IMR-90 (cell line): ENCODE results near the gene MYPN. TPM values are rescaled to one million over a fixed set of nuclear protein-coding genes. Genes with fewer than 3 reads are reported as not detected.

Experiments
- ATAC-seq: fragments of 200-7000 bp; cut with Tn5 transposase; 2 replicates; pipeline ENCODE4 v1.9.1; 2020; ENCODE audit warnings: low read depth, mild to moderate bottlenecking, moderate library complexity
- BruUV-seq: library from RNA; stranded (reverse); fragments of 400-500 nt; replicated peaks from 2 replicates; lab custom pipeline; 2021; lab: Mats Ljungman, UMichigan
- CTCF ChIA-PET: fragments of 300-600 bp; formaldehyde crosslinking; extraction: SDS; loops from one replicate; lab custom pipeline; 2021; ENCODE audit warnings: antibody characterized with exemption; lab: Yijun Ruan, JAX
- POLR2A ChIA-PET: fragments of 300-600 bp; sonication (Branson Sonifier 250); formaldehyde crosslinking; loops from one replicate; lab custom pipeline; 2022; ENCODE audit warnings: antibody characterized with exemption; ENCODE audit not compliant: unreplicated experiment; lab: Charles Lee
- DNase-seq: peaks from one replicate; pipeline ENCODE4 v3.0.0; 2013
- H2AFZ ChIP-seq: replicated peaks from 2 replicates; pipeline ENCODE3; 2013; ENCODE audit warnings: low read length, mild to moderate bottlenecking; ENCODE audit not compliant: poor library complexity
- H2AK5ac ChIP-seq: 2 replicates; pipeline ENCODE4 v1.6.1; 2013; ENCODE audit warnings: low read depth, low read length, inconsistent platforms
- H2AK9ac ChIP-seq: replicated peaks from 2 replicates; pipeline ENCODE3; 2013; ENCODE audit warnings: mild to moderate bottlenecking, low read depth, low read length, moderate library complexity; ENCODE audit not compliant: poor library complexity
- H2BK120ac ChIP-seq: 2 replicates; pipeline ENCODE4 v1.6.1; 2013; ENCODE audit warnings: low read depth, low read length, inconsistent platforms
- H2BK15ac ChIP-seq: 3 replicates; pipeline ENCODE4 v1.6.1; 2013; ENCODE audit warnings: low read depth, low read length, inconsistent platforms
- H2BK20ac ChIP-seq: 2 replicates; pipeline ENCODE4 v1.6.1; 2013; ENCODE audit warnings: low read depth, mild to moderate bottlenecking, inconsistent platforms, low read length, moderate library complexity
- H2BK5ac ChIP-seq: 2 replicates; pipeline ENCODE4 v1.6.1; 2013; ENCODE audit warnings: mild to moderate bottlenecking, low read depth, low read length, inconsistent platforms; ENCODE audit not compliant: poor library complexity, severe bottlenecking
- H3K14ac ChIP-seq: replicated peaks from 2 replicates; pipeline ENCODE4 v1.6.1; 2013; ENCODE audit warnings: low read depth, low read length, inconsistent platforms
- H3K18ac ChIP-seq: 2 replicates; pipeline ENCODE4 v1.6.1; 2013; ENCODE audit warnings: low read depth, low read length, control low read depth
- H3K23ac ChIP-seq: 2 replicates; pipeline ENCODE4 v1.6.1; 2013; ENCODE audit warnings: low read depth, low read length, inconsistent platforms
- H3K27ac ChIP-seq: 2 replicates; pipeline ENCODE4 v1.5.1; 2013; ENCODE audit warnings: mild to moderate bottlenecking, control low read depth, low read length; ENCODE audit not compliant: insufficient read depth
- H3K27me3 ChIP-seq: 2 replicates; pipeline ENCODE4 v1.6.1; 2013; ENCODE audit warnings: low read length; ENCODE audit not compliant: control insufficient read depth, insufficient read depth
- H3K36me3 ChIP-seq: 2 replicates; pipeline ENCODE4 v1.6.1; 2013; ENCODE audit warnings: low read length, mixed read lengths; ENCODE audit not compliant: control insufficient read depth, insufficient read depth
- H3K4ac ChIP-seq: 2 replicates; pipeline ENCODE4 v1.6.1; 2013; ENCODE audit warnings: low read depth, low read length, inconsistent platforms
- H3K4me1 ChIP-seq: 2 replicates; pipeline ENCODE4 v1.6.1; 2013; ENCODE audit warnings: low read length, mixed read lengths; ENCODE audit not compliant: control insufficient read depth, insufficient read depth
- H3K4me2 ChIP-seq: 2 replicates; pipeline ENCODE4 v1.6.1; 2013; ENCODE audit warnings: low read depth, mild to moderate bottlenecking, control low read depth, low read length, moderate library complexity
- H3K4me3 ChIP-seq: 2 replicates; pipeline ENCODE4 v1.5.1; 2013; ENCODE audit warnings: low read depth, mild to moderate bottlenecking, control low read depth, low read length, moderate library complexity; ENCODE audit not compliant: insufficient read depth
- H3K56ac ChIP-seq: 2 replicates; pipeline ENCODE4 v1.6.1; 2013; ENCODE audit warnings: low read length, inconsistent platforms; ENCODE audit not compliant: insufficient read depth; ENCODE audit errors: extremely low read depth
- H3K79me1 ChIP-seq, 2 experiments: 2 replicates each; pipeline ENCODE4 v1.6.1; 2013; ENCODE audit warnings: low read length in 2 of 2, inconsistent platforms in 1 of 2, low read depth in 1 of 2
- H3K9ac ChIP-seq: 2 replicates; pipeline ENCODE4 v1.6.1; 2013; ENCODE audit warnings: low read depth, low read length, control low read depth
- H3K9me1 ChIP-seq: 2 replicates; pipeline ENCODE4 v1.6.1; 2013; ENCODE audit warnings: low read length, inconsistent platforms; ENCODE audit not compliant: insufficient read depth
- H3K9me3 ChIP-seq: 2 replicates; pipeline ENCODE4 v1.6.1; 2013; ENCODE audit warnings: low read length; ENCODE audit not compliant: control insufficient read depth, insufficient read depth
- H4K20me1 ChIP-seq: 2 replicates; pipeline ENCODE4 v1.6.1; 2013; ENCODE audit warnings: low read length, inconsistent platforms; ENCODE audit not compliant: insufficient read depth
- H4K5ac ChIP-seq: 2 replicates; pipeline ENCODE4 v1.6.1; 2013; ENCODE audit warnings: mild to moderate bottlenecking, low read depth, low read length, control low read depth
- H4K8ac ChIP-seq, 2 experiments: 2 replicates each; pipeline ENCODE4 v1.6.1; 2013; ENCODE audit warnings: low read depth in 2 of 2, low read length in 2 of 2, control low read depth in 1 of 2, inconsistent platforms in 1 of 2
- H4K91ac ChIP-seq: 2 replicates; pipeline ENCODE4 v1.6.1; 2013; ENCODE audit warnings: low read depth, low read length, inconsistent platforms; ENCODE audit not compliant: insufficient read depth
- BHLHE40 ChIP-seq: fragments of 150-350 bp; IDR thresholded peaks from 2 replicates; pipeline ENCODE4 v1.6.1; 2016; ENCODE audit warnings: mild to moderate bottlenecking, low read depth, low read length
- CEBPB ChIP-seq: IDR thresholded peaks from 2 replicates; pipeline ENCODE4 v1.6.1; 2012; ENCODE audit warnings: low read depth, low read length, improper control_type of control experiment
- CHD1 ChIP-seq: IDR thresholded peaks from 2 replicates; pipeline ENCODE4 v1.6.1; 2012; ENCODE audit warnings: low read depth, low read length, improper control_type of control experiment
- MAFK ChIP-seq: IDR thresholded peaks from 2 replicates; pipeline ENCODE4 v1.6.1; 2012; ENCODE audit warnings: low read depth, low read length, improper control_type of control experiment
- MAZ ChIP-seq: IDR thresholded peaks from 2 replicates; pipeline ENCODE4 v1.6.1; 2012; ENCODE audit warnings: low read depth, mild to moderate bottlenecking, low read length, improper control_type of control experiment, moderate library complexity, borderline replicate concordance
- NFE2L2 ChIP-seq: fragments of 150-350 bp; IDR thresholded peaks from 2 replicates; pipeline ENCODE4 v1.6.1; 2016; ENCODE audit warnings: low read depth, mild to moderate bottlenecking, low read length
- POLR2A ChIP-seq: IDR thresholded peaks from 2 replicates; pipeline ENCODE4 v1.6.1; 2012; ENCODE audit warnings: mild to moderate bottlenecking, low read depth, low read length
- RCOR1 ChIP-seq: IDR thresholded peaks from 2 replicates; pipeline ENCODE4 v1.6.1; 2012; ENCODE audit warnings: mild to moderate bottlenecking, low read length, improper control_type of control experiment; ENCODE audit not compliant: insufficient replicate concordance
- RFX5 ChIP-seq: IDR thresholded peaks from 2 replicates; pipeline ENCODE4 v1.8.0; 2012; ENCODE audit warnings: low read depth, mild to moderate bottlenecking, low read length, moderate library complexity
- WGBS, 2 experiments: methylation state at CpG; one replicate each; pipeline versions ENCODE4 v1.1.5 to v1.1.7; 2013; ENCODE audit warnings: missing lambda C conversion rate in 2 of 2; ENCODE audit not compliant: insufficient read length in 1 of 2; ENCODE audit errors: extremely low coverage in 2 of 2; 5-methylcytosine and 5-hydroxymethylcytosine counted together
- dilution Hi-C: fragments of 300-500 bp; cut with HindIII; formaldehyde crosslinking; loops from one replicate; pipeline ENCODE4 v1.14.3; 2018; ENCODE audit warnings: low sequenced_read_pairs; ENCODE audit not compliant: unreplicated experiment
- in situ Hi-C: fragments of 300-500 bp; cut with MboI; formaldehyde crosslinking; loops from 3 replicates; pipeline ENCODE4 v1.14.3; 2019; ENCODE audit warnings: low sequenced_read_pairs, inconsistent platforms, mixed read lengths
- intact Hi-C: fragments of 100-400 bp; cut with micrococcal nuclease; formaldehyde crosslinking; loops from 2 replicates; pipeline ENCODE4 v1.10.0; 2022
- polyA plus RNA-seq, 3 experiments: library from polyadenylated mRNA; depleted of rRNA; stranded (reverse); fragments of >200 nt; gene quantifications; 2 replicates each; pipeline ENCODE4 v1.2.3, GENCODE V29; 2012; ENCODE audit warnings: low replicate concordance in 1 of 3
- total RNA-seq: library from RNA; depleted of rRNA; stranded (reverse); fragments of >200 nt; gene quantifications from 2 replicates; pipeline ENCODE4 v1.2.3, GENCODE V29; 2012
- TF ChIP-seq, protein P1 (sequence below): fragments of 150-350 bp; IDR thresholded peaks from 2 replicates; pipeline ENCODE4 v1.6.1; 2016; ENCODE audit warnings: low read depth, mild to moderate bottlenecking, low read length, moderate library complexity, borderline replicate concordance

The MYPN gene
- total and polyA plus RNA-seq, 2 of the 4 experiments (the other 2 are of a cell fraction) = 7.8 to 13.1 TPM

- intact Hi-C loops (no loop called here), dilution Hi-C loops (no loop called here), in situ Hi-C loops (no loop called here)
- no peak overlapping the region for H3K14ac ChIP-seq
- H4K20me1 ChIP-seq = no peaks in the 10 kb centered on the region
- no peak overlapping the region for H3K18ac ChIP-seq
- H3K4me1 ChIP-seq = peaks cover 5% of the 10 kb centered on the region; the same call in 1 of the 2 replicates
- no peak overlapping the region for H2BK20ac ChIP-seq
- H3K23ac ChIP-seq = no peak overlapping the region
- H2AK5ac ChIP-seq = no peak overlapping the region
- ATAC-seq (no peak), DNase-seq (no peak)
- H3K9me1 ChIP-seq = no peaks in the 10 kb centered on the region
- BruUV-seq = no TSS peak
- no peak overlapping the region for H2AFZ ChIP-seq
- H3K4ac ChIP-seq = no peak overlapping the region
- TF ChIP-seq CHD1 (no peak), MAZ (no peak), RCOR1 (no peak), NFE2L2 (no peak), BHLHE40 (no peak), CEBPB (no peak), RFX5 (no peak), MAFK (no peak), POLR2A (no peak)
- TF ChIP-seq, protein P1, sequence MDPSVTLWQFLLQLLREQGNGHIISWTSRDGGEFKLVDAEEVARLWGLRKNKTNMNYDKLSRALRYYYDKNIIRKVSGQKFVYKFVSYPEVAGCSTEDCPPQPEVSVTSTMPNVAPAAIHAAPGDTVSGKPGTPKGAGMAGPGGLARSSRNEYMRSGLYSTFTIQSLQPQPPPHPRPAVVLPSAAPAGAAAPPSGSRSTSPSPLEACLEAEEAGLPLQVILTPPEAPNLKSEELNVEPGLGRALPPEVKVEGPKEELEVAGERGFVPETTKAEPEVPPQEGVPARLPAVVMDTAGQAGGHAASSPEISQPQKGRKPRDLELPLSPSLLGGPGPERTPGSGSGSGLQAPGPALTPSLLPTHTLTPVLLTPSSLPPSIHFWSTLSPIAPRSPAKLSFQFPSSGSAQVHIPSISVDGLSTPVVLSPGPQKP = no peak
- no peak overlapping the region for H3K4me3 ChIP-seq
- no peak overlapping the region for H2BK5ac ChIP-seq
- H3K79me1 ChIP-seq = no peaks in the 10 kb centered on the region
- peaks cover 31% of the 10 kb centered on the region for H3K27me3 ChIP-seq
- no peak overlapping the region for H4K5ac ChIP-seq
- H3K4me2 ChIP-seq = no peak overlapping the region
- H3K9ac ChIP-seq = no peak overlapping the region
- H2AK9ac ChIP-seq = no peak overlapping the region
- no peak overlapping the region for H2BK15ac ChIP-seq
- no peak overlapping the region for H4K91ac ChIP-seq
- no peak overlapping the region for H3K56ac ChIP-seq
- H3K36me3 ChIP-seq = no peaks in the 10 kb centered on the region
- no CpG with 5 or more reads among the region's 2 CpGs for WGBS, 2 experiments
- H4K8ac ChIP-seq = no peak overlapping the region
- ChIA-PET POLR2A (no interaction called here), CTCF (no interaction called here)
- H3K27ac ChIP-seq = no peak overlapping the region
- no peaks in the 10 kb centered on the region for H3K9me3 ChIP-seq
- no peak overlapping the region for H2BK120ac ChIP-seq
Observed at GRCh38 chr10:68235111-68235510, 125.8 kb downstream of the MYPN start.
